Activated CD8-positive, alpha-beta memory T cell treated with anti-CD3 and anti-CD28 coated beads, Interleukin-2, amount 50 U/mL, for 4 hours (primary cell): ENCODE data around the gene CCDC12.
A peak's percentile ranks its signal among the peaks of the same experiment; 100 is the strongest.

Source experiments
- DNase-seq: peaks from one replicate; pipeline ENCODE4 v3.0.0-alpha.2; 2020

Gene CCDC12

GRCh38 chr3:46921041-46921440 lies 55.5 kb downstream of the CCDC12 start:
- DNase-seq, result no peak

GRCh38 chr3:46918634-46919033 lies 57.9 kb downstream of the CCDC12 start:
- no peak for DNase-seq

GRCh38 chr3:46918202-46918601 lies 58.3 kb downstream of the CCDC12 start:
- no peak for DNase-seq

- no peak for DNase-seq
Measured at GRCh38 chr3:46917257-46917656, 59.3 kb downstream of the CCDC12 start.

- no peak for DNase-seq
Measured at GRCh38 chr3:46916799-46917198, 59.7 kb downstream of the CCDC12 start.

GRCh38 chr3:46916278-46916677 lies 60.3 kb downstream of the CCDC12 start:
- DNase-seq, result no peak

GRCh38 chr3:46915297-46915822 lies 61.2 kb downstream of the CCDC12 start:
- DNase-seq, result no peak

- DNase-seq, result no peak
Measured at GRCh38 chr3:46914849-46915248, 61.7 kb downstream of the CCDC12 start.

GRCh38 chr3:46913644-46914043 lies 62.9 kb downstream of the CCDC12 start:
- no peak for DNase-seq

GRCh38 chr3:46912986-46913385 lies 63.6 kb downstream of the CCDC12 start:
- DNase-seq, result no peak

- peak; percentile 9 for DNase-seq
Measured at GRCh38 chr3:46910914-46911313, 65.6 kb downstream of the CCDC12 start.

- peak; percentile 10 for DNase-seq
Measured at GRCh38 chr3:46910166-46910760, 66.3 kb downstream of the CCDC12 start.

GRCh38 chr3:46909535-46910161 lies 66.9 kb downstream of the CCDC12 start:
- peak; percentile 83 for DNase-seq

GRCh38 chr3:46908986-46909534 lies 67.5 kb downstream of the CCDC12 start:
- peak; percentile 7 for DNase-seq

GRCh38 chr3:46908294-46908985 lies 68.1 kb downstream of the CCDC12 start:
- no peak for DNase-seq

GRCh38 chr3:46907960-46908293 lies 68.6 kb downstream of the CCDC12 start:
- DNase-seq, result no peak

- no peak for DNase-seq
Measured at GRCh38 chr3:46907271-46907670, 69.3 kb downstream of the CCDC12 start.

- no peak for DNase-seq
Measured at GRCh38 chr3:46906471-46907058, 70.0 kb downstream of the CCDC12 start.

- no peak for DNase-seq
Measured at GRCh38 chr3:46905661-46906451, 70.7 kb downstream of the CCDC12 start.

GRCh38 chr3:46905213-46905560 lies 71.4 kb downstream of the CCDC12 start:
- no peak for DNase-seq

- DNase-seq, result no peak
Measured at GRCh38 chr3:46904303-46905212, 72.0 kb downstream of the CCDC12 start.
